Pancreas (tissue), 10 donors: ENCODE measurements around the gene TMEM150A. TPM values are rescaled to one million over a fixed set of nuclear protein-coding genes. Genes with fewer than 3 reads are reported as not detected.
"Not testable (repeated sequence)": the region's sequence is repeated elsewhere in the genome, so short reads cannot be mapped to it uniquely, and the experiment has no call there.

Experiments
- ATAC-seq, 4 donors: fragments of 200-7000 bp; cut with Tn5 transposase; one replicate each; pipeline versions ENCODE4 v1.8.0 to v1.9.1; 2020; ENCODE audit warnings: mild to moderate bottlenecking in 4 of 4, moderate library complexity in 4 of 4
- DNase-seq, 6 donors: peaks; one replicate each; pipeline ENCODE4 v3.0.0-alpha.2; 2020
- FAIRE-seq: peaks from 2 replicates; lab custom pipeline; 2012; peaks lifted over from hg19 to GRCh38; lab: Jason Lieb, UNC
- H3K27ac ChIP-seq, 4 donors: fragments of 200-600 bp; sonication (generic); 1 replicate in 3 of 4; 2 replicates in 1 of 4; pipeline versions ENCODE4 v1.5.0 to v1.8.0; 2020
- H3K27me3 ChIP-seq, 4 donors: fragments of 200-600 bp; one replicate each; pipeline ENCODE4 v1.8.0; 2021
- H3K36me3 ChIP-seq, 3 donors: fragments of 200-600 bp; sonication (generic) in 1 of 3; one replicate each; pipeline versions ENCODE4 v1.5.0 to v1.8.0; 2020 to 2021
- H3K4me1 ChIP-seq, 3 donors: fragments of 200-600 bp; one replicate each; pipeline ENCODE4 v1.8.0; 2021
- H3K4me3 ChIP-seq, 4 donors: fragments of 200-600 bp; sonication (generic) in 2 of 4; one replicate each; pipeline versions ENCODE4 v1.5.0 to v1.8.0; 2020 to 2021
- H3K9me3 ChIP-seq, 4 donors: fragments of 200-600 bp; one replicate each; pipeline ENCODE4 v1.8.0; 2021
- WGBS, 2 donors: extraction: QIAGEN DNeasy Blood & Tissue Kit; methylation state at CpG; one replicate each; pipeline ENCODE4 v1.1.7; 2013; 5-methylcytosine and 5-hydroxymethylcytosine counted together
- intact Hi-C, 3 donors: fragments of 100-400 bp; cut with DNase I; formaldehyde crosslinking; loops; one replicate each; pipeline versions ENCODE4 v1.11.1 to v1.14.2; 2022
- polyA plus RNA-seq, 2 donors: library from polyadenylated mRNA; stranded (reverse); fragments of 200-250 nt; gene quantifications; one replicate each; pipeline ENCODE4 v1.2.3, GENCODE V29; 2013
- total RNA-seq, 6 donors: library from RNA; stranded (reverse); fragmentation: NEBNext Ultra II Directional in 4 of 6; extraction: Animal tissue kit (Norgen Biotek cat#: 25700) in 4 of 6; gene quantifications; one replicate each; pipeline versions ENCODE4 v1.2.1 to v1.2.4, GENCODE V29; 2021 to 2023
- TF ChIP-seq, protein P1 (sequence below), 4 donors: fragments of 200-600 bp; sonication (generic) in 3 of 4; IDR thresholded peaks; one replicate each; pipeline versions ENCODE4 v1.5.0 to v1.8.0; 2021; ENCODE audit warnings: antibody characterized with exemption in 4 of 4
- donor health status: healthy with polysubstance abuse.
- donor health status: DM: no; HTN: no; CAD: no; lungs with moderate emphysema.
- donor health status: DM: no; HTN: no; CAD: no.
- donor health status: control.
- donor health status: control.
- donor health status: Bipolar disorder and iron deficiency.
- donor health status: DM: yes; HTN: yes; CAD: no.
- donor health status: DM: no; HTN: no; CAD: no.
- donor health status: DM: no; HTN: no; CAD: no.
- donor health status: DM: yes; HTN: yes; CAD: no.

TMEM150A gene
- total and polyA plus RNA-seq, 8 donors: 14.8 to 47.6 (median 18.3) TPM

DNA sequence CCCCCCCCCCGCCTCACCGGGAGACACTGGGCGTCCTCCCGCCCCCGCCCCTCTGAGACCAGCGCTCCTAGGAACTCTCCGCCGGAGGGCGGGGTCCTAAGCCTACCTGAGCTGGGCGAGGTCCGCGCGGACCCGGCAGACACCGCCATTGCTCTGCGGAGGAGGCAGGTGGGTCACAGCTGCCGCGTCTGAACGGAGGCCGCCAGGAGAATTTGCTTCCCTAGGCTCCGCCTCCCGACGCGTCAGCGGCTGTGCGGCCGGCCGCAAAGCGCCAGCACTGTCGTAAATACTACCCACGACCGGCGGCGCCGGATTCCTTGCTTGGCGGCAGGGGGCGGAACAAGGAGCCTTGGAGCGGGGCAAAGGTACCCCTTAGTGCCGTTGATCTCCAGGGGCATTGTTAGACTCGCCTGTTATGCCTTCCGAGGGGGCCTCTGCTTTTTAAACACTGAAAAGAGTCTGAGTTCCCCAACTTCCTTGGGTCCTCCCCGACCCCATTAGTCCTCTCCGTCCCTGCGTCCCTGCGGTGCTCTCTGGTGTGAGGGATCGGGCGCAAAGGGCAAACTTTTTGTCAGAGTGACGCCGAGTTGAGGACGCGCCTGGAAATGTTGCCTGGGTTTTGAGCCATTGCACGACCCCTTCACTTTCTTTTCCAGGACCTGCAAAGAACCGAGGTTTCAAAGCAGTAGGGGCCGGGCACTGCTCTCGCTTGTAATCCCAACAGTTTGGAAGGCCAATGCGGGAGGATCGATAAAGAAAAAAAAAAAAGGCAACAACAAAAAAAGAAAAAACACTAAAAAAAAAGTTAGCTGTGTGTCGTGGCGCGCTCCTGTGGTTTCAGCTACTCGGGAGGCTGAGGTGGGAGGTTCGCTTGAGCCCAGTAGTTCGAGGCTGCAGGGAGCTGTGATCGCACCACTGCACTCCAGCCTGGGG, 41.0 kb downstream of the TMEM150A start, which contains the start of gene GGCX:
Gene GGCX, minus strand, starts transcription at position 214 of the 933 bp plus-strand sequence. Its CDS starts 65 bp downstream, at position 149.
- H3K36me3 ChIP-seq: no peaks in the 10 kb centered on the region
- TF ChIP-seq, protein P1, sequence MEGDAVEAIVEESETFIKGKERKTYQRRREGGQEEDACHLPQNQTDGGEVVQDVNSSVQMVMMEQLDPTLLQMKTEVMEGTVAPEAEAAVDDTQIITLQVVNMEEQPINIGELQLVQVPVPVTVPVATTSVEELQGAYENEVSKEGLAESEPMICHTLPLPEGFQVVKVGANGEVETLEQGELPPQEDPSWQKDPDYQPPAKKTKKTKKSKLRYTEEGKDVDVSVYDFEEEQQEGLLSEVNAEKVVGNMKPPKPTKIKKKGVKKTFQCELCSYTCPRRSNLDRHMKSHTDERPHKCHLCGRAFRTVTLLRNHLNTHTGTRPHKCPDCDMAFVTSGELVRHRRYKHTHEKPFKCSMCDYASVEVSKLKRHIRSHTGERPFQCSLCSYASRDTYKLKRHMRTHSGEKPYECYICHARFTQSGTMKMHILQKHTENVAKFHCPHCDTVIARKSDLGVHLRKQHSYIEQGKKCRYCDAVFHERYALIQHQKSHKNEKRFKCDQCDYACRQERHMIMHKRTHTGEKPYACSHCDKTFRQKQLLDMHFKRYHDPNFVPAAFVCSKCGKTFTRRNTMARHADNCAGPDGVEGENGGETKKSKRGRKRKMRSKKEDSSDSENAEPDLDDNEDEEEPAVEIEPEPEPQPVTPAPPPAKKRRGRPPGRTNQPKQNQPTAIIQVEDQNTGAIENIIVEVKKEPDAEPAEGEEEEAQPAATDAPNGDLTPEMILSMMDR (IDR thresholded peaks at IDR 0.05): no peak
- H3K9me3 ChIP-seq: no peaks in the 10 kb centered on the region
- 2 to 3% methylated on average over 63 to 64 of the region's 64 CpGs for WGBS, 2 donors
- FAIRE-seq: no peak
- intact Hi-C loops: no loop called here
- H3K4me1 ChIP-seq: peaks cover 0 to 15% (median 9%) of the 10 kb centered on the region in 3 donors
- peak; percentile 95 to 98 (median 96) for DNase-seq
- peak within 1 kb of the TSS; percentile 45 to 86 (median 76) for H3K4me3 ChIP-seq
- H3K27me3 ChIP-seq: no peaks in the 10 kb centered on the region
- ATAC-seq: peak; percentile 96 to 98 (median 96)
- H3K27ac ChIP-seq: peak within 1 kb of the TSS; percentile 80 to 87 (median 84)

DNA sequence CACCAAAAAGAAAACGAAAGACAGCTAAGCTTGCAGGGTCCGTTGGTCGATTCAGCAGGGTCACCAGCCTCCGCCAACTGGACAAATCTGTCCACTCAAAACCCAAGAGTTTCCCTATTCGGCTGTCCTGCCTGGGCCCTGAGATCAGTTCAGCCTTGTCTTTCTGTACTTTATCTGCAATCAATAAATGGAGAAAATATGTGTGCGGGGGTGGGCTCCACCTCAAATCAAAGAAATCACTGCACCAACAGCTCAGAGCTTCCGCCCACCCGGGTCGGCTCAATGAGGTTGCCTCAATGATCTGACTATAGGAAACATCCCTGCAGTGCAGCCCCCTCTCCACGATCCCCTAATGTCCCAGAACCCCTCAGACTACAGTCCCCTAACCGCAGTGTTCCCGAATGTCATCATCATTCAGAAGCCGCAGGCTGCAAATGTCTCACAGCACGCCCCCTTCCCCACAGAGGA, 41.7 kb downstream of the TMEM150A start:
- peak; percentile 7 to 36 (median 23) for ATAC-seq
- WGBS, 2 donors: 1% methylated on average over 14 of the region's 14 CpGs

DNA sequence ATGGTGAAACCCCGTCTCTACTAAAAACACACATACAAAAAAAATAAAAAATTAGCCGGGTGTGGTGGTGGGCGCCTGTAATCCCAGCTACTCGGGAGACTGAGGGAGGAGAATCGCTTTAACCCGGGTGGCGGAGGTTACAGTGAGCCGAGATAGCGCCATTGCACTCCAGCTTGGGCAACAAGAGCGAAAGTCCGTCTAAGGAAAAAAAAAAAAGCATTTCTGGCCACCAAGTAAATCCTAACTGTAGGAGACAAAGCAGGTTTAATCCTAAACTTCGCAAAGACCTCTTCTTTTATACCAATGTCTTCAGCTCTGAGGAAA, 42.1 kb downstream of the TMEM150A start:
- ATAC-seq, FAIRE-seq, intact Hi-C loops, DNase-seq, H3K36me3 ChIP-seq, H3K27me3 ChIP-seq, H3K9me3 ChIP-seq: not testable (repeated sequence)
- Histone ChIP-seq H3K27ac (peak overlapping the region in 1 of 4 donors; percentile 83), H3K4me1 (peaks cover 0 to 15% (median 9%) of the 10 kb centered on the region in 3 donors), H3K4me3 (peak overlapping the region in 3 of 4 donors; percentile 45 to 86 (median 81))
- 41 to 44% methylated on average over 12 of the region's 12 CpGs for WGBS, 2 donors

More for the DNA sequence above, 41.7 kb downstream of the TMEM150A start:
- intact Hi-C loops: no loop called here
- FAIRE-seq (no peak), DNase-seq (no peak)
- no peaks in the 10 kb centered on the region for H3K9me3 ChIP-seq
- H3K4me1 ChIP-seq: peaks cover 0 to 15% (median 9%) of the 10 kb centered on the region in 3 donors
- H3K4me3 ChIP-seq: peak overlapping the region; percentile 45 to 86 (median 76)
- no peaks in the 10 kb centered on the region for H3K27me3 ChIP-seq
- TF ChIP-seq, protein P1 (IDR thresholded peaks at IDR 0.05): no peak
- H3K36me3 ChIP-seq: no peaks in the 10 kb centered on the region
- H3K27ac ChIP-seq: peak overlapping the region; percentile 80 to 87 (median 84)

DNA sequence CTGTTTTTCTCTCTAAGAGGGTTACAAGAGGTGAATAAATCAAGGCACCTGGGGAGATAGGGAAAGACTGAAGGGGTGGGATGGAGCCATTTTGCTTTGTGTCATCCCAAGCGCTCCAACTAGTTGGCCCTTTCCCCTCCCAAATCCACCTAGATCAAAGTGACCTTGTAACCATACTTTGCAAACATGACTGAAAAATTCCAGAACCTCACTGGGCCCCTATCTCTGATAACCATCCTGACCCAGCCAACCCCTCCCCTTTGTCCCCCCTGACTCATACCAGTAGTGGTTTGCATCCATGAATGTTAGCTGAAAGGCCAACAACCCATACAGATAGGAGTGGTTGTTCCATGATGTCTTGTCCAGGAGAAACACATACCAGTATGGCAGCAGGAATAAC, 44.3 kb downstream of the TMEM150A start:
- no peaks in the 10 kb centered on the region for H3K9me3 ChIP-seq
- no peak overlapping the region for H3K27ac ChIP-seq
- WGBS, 2 donors: 88 to 90% methylated on average over 1 of the region's 1 CpG
- DNase-seq (no peak), FAIRE-seq (no peak), ATAC-seq (no peak)
- peaks cover 0 to 18% (median 2%) of the 10 kb centered on the region in 3 donors for H3K36me3 ChIP-seq
- H3K4me3 ChIP-seq: no peak overlapping the region
- TF ChIP-seq, protein P1 (IDR thresholded peaks at IDR 0.05): no peak
- intact Hi-C loops: loop anchor here in 1 of 3 donors (10.0 kb wide), 1 partner anchor 133 kb away; no protein-coding TSS in a partner anchor
- H3K4me1 ChIP-seq: peaks cover 0 to 15% (median 9%) of the 10 kb centered on the region in 3 donors
- H3K27me3 ChIP-seq: no peaks in the 10 kb centered on the region

DNA sequence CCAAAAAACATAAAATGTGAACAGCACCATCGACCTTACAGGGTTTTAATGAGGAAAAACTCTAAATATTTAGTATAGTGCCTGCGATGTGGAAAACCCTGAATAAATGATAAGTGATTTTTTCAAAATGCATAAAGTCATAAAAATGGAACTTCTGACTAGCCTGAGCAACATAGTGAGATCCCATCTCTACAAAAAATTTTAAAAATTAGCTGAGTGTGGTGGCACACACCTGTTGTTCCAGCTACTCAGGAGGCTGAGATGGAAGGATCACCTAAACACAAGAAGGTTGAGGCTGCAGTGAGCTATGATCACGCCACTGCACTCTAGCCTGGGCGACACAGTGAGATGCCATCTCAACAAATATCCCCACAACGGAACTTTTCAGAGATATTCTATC, 45.4 kb downstream of the TMEM150A start:
- H3K36me3 ChIP-seq: peaks cover 0 to 28% (median 3%) of the 10 kb centered on the region in 3 donors
- no peaks in the 10 kb centered on the region for H3K27me3 ChIP-seq
- H3K27ac ChIP-seq: no peak overlapping the region
- intact Hi-C loops: loop anchor here in 1 of 3 donors (10.0 kb wide), 1 partner anchor 132 kb away; no protein-coding TSS in a partner anchor
- peaks cover 0 to 17% (median 9%) of the 10 kb centered on the region in 3 donors for H3K4me1 ChIP-seq
- WGBS, 2 donors: 88 to 90% methylated on average over 5 of the region's 5 CpGs
- TF ChIP-seq, protein P1 (IDR thresholded peaks at IDR 0.05): no peak
- no peak for DNase-seq
- no peaks in the 10 kb centered on the region for H3K9me3 ChIP-seq
- no peak for ATAC-seq
- FAIRE-seq: no peak
- no peak overlapping the region for H3K4me3 ChIP-seq
